Duodenal mucosa (tissue), 2 donors: ENCODE data around the gene UBQLN3.

Experiments
- H3K27ac ChIP-seq: one replicate; pipeline ENCODE4 v1.7.0; 2013; ENCODE audit warnings: low read depth, low read length
- H3K27me3 ChIP-seq, 2 donors: one replicate each; pipeline ENCODE4 v1.7.0; 2013; ENCODE audit warnings: low read length in 2 of 2, control low read depth in 1 of 2; ENCODE audit not compliant: insufficient read depth in 2 of 2, control insufficient read depth in 1 of 2
- H3K36me3 ChIP-seq, 2 donors: one replicate each; pipeline ENCODE4 v1.7.0; 2013; ENCODE audit warnings: low read length in 2 of 2, control low read depth in 1 of 2; ENCODE audit not compliant: insufficient read depth in 2 of 2, control insufficient read depth in 1 of 2
- H3K4me1 ChIP-seq, 2 donors: one replicate each; pipeline ENCODE4 v1.7.0; 2013; ENCODE audit warnings: low read length in 2 of 2, control low read depth in 1 of 2; ENCODE audit not compliant: insufficient read depth in 2 of 2, control insufficient read depth in 1 of 2
- H3K4me3 ChIP-seq, 2 donors: one replicate each; pipeline ENCODE4 v1.7.0; 2013; ENCODE audit warnings: low read length in 2 of 2, low read depth in 1 of 2
- H3K9ac ChIP-seq, 2 donors: one replicate each; pipeline ENCODE4 v1.7.0; 2013; ENCODE audit warnings: low read length in 2 of 2, low read depth in 1 of 2
- H3K9me3 ChIP-seq, 2 donors: one replicate each; pipeline ENCODE4 v1.7.0; 2013; ENCODE audit warnings: low read length in 2 of 2, control low read depth in 1 of 2; ENCODE audit not compliant: control insufficient read depth in 1 of 2

UBQLN3 gene

GRCh38 chr11:5507933-5508305 lies 1.8 kb downstream of the UBQLN3 start:
- Histone ChIP-seq H3K36me3 (no peaks in the 10 kb centered on the region), H3K9ac (no peak overlapping the region), H3K27ac (no peak overlapping the region), H3K9me3 (no peaks in the 10 kb centered on the region), H3K4me1 (no peaks in the 10 kb centered on the region), H3K4me3 (no peak overlapping the region), H3K27me3 (no peaks in the 10 kb centered on the region)

GRCh38 chr11:5507177-5507932 lies 2.4 kb downstream of the UBQLN3 start:
- Histone ChIP-seq H3K27ac (no peak overlapping the region), H3K4me3 (no peak overlapping the region), H3K9ac (no peak overlapping the region), H3K9me3 (no peaks in the 10 kb centered on the region), H3K36me3 (no peaks in the 10 kb centered on the region), H3K27me3 (no peaks in the 10 kb centered on the region), H3K4me1 (no peaks in the 10 kb centered on the region)

DNA sequence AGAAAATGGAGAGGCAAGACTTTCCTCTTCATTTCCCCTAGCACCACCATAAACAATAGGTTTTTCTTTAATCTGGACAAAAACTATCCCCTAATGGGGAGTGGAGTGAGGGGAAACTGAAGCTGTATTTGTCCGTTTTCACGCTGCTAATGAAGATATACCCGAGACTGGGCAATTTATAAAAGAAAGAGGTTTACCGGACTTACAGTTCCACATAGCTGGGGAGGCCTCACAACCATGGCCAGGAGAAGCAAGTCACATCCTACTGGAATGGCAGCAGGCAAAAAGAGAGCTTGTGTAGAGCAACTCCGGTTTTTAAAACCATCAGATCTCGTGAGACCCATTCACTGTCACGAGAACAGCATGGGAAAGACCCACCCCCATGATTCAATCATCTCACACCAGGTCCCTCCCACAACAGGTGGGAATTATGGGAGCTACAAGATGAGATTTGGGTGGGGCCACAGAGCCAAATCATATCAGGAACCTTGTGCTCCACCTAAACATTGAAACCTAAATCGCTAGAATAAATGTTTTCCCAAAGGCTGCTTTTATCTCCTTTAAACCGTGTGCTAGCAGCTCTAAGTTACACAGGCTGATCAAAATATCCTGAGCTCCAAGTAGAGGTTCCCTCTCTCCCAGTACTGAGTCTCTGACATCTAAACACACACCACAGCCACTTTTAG lies 4.3 kb downstream of the UBQLN3 start:
- no peaks in the 10 kb centered on the region for H3K27me3 ChIP-seq
- H3K9me3 ChIP-seq = no peaks in the 10 kb centered on the region
- H3K4me3 ChIP-seq = no peak overlapping the region
- no peaks in the 10 kb centered on the region for H3K36me3 ChIP-seq
- no peaks in the 10 kb centered on the region for H3K4me1 ChIP-seq
- H3K9ac ChIP-seq = no peak overlapping the region
- H3K27ac ChIP-seq = no peak overlapping the region

DNA sequence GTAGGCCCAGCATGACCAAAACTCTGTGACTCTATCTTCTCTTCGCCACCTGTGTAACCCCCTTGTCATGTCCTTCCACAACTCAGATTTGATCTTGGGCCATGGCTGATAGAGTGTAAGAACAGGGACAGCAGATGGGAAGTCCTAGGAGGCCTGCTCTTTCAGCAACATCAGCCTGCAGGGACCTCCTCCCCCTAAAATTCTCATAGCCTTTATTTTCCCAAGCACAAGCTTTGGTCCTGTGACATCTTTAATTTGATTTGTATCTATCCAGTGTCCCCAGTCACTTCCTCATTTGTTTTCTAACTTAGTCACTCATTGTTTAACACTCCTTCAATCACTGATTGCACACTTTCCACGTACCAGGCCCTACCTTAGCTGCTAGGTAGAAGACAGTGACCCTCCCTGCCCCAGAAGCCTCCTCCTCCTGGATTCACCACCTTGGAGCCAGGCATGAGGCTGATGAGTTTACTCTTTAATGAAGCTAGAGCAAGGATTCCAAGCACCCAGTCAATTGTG lies 5.3 kb downstream of the UBQLN3 start:
- Histone ChIP-seq H3K4me3 (no peak overlapping the region), H3K9me3 (no peaks in the 10 kb centered on the region), H3K9ac (no peak overlapping the region)

DNA sequence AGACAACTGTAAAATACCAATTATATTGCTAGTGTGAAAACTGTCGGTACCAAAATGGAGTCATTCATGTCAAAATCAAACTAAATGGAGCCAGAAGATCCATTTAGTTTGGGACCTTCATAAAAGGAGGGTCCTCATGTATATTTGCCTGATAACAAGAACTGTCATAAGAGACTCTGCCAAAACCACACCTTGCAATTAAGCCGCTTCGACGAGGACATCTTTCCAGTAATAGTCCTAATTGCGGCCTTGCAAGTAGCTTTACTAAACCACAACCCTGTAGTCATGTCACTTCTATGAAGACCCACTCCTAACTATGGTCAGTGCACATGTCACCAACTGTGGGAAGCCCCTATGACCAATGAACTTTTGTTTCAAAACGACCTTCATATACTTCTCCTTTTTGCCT lies 9.4 kb downstream of the UBQLN3 start:
- Histone ChIP-seq H3K4me3 (no peak overlapping the region), H3K27me3 (no peaks in the 10 kb centered on the region), H3K27ac (no peak overlapping the region), H3K4me1 (no peaks in the 10 kb centered on the region), H3K36me3 (no peaks in the 10 kb centered on the region), H3K9ac (no peak overlapping the region), H3K9me3 (no peaks in the 10 kb centered on the region)

More for the DNA sequence above, 5.3 kb downstream of the UBQLN3 start:
- Histone ChIP-seq H3K27me3 (no peaks in the 10 kb centered on the region), H3K4me1 (no peaks in the 10 kb centered on the region), H3K36me3 (no peaks in the 10 kb centered on the region), H3K27ac (no peak overlapping the region)

- no peaks in the 10 kb centered on the region for H3K9me3 ChIP-seq
- H3K36me3 ChIP-seq = no peaks in the 10 kb centered on the region
- H3K4me3 ChIP-seq = no peak overlapping the region
- no peaks in the 10 kb centered on the region for H3K4me1 ChIP-seq
- H3K9ac ChIP-seq = no peak overlapping the region
- no peak overlapping the region for H3K27ac ChIP-seq
- H3K27me3 ChIP-seq = no peaks in the 10 kb centered on the region
These were observed 10.1 kb downstream of the UBQLN3 start for GRCh38 chr11:5499671-5500070.

DNA sequence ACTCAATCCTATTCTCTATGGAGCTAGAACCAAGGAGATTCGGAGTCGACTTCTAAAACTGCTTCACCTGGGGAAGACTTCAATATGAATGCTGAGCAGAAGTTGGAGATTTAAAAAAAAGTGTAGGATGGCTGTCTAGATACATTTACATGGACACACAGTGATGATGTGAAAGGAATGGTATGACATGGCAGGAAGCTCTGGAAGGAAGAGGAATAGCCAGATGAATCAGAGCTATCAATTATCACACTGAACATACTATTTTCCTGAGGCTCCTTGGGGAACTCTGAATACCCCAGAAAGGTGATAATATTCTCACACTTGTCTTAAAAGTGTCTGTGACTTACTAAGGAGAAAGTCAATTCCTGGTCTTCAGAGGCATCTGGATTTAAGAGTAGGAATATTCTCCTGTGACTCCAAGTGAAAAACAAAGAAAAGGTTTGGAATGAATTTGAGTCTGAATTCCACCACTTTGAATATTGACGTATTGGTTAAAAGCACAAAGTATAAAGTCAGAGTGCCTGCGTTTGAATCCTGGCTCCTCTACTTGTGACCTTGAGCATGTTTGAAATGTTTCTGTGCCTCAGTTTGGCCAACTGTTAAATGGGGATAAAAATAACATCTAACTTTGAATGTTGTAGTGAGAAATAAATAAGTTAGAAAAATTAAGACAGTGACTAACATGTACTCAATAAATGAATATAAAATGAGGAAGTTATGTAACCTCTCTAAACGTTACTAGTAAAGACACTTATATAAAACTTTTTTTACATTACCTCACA lies 20.0 kb downstream of the UBQLN3 start:
- Histone ChIP-seq H3K9ac (no peak overlapping the region), H3K4me1 (no peaks in the 10 kb centered on the region), H3K4me3 (no peak overlapping the region), H3K9me3 (no peaks in the 10 kb centered on the region), H3K27ac (no peak overlapping the region), H3K36me3 (no peaks in the 10 kb centered on the region), H3K27me3 (no peaks in the 10 kb centered on the region)

GRCh38 chr11:5488798-5489399 lies 20.9 kb downstream of the UBQLN3 start:
- no peak overlapping the region for H3K9ac ChIP-seq
- no peaks in the 10 kb centered on the region for H3K4me1 ChIP-seq
- no peaks in the 10 kb centered on the region for H3K27me3 ChIP-seq
- H3K4me3 ChIP-seq = no peak overlapping the region
- no peak overlapping the region for H3K27ac ChIP-seq
- no peaks in the 10 kb centered on the region for H3K9me3 ChIP-seq
- H3K36me3 ChIP-seq = no peaks in the 10 kb centered on the region

DNA sequence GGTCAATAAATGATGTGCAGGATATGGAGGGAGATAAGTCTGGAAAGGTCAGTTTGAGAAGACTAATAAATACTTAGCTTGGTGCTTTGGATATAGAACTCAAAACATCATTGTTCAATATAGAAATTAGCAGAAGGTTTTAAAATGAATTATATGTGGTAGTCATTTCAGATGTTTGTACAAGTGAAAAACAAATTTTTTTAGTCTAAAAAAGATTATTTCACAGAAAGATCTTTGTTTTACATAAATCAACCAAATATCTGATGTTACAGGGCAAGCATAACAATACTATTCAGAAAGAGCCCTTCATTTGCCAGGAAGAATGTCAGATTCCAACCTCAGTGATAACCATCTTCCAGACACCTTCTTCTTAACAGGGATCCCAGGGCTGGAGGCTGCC lies 21.4 kb downstream of the UBQLN3 start, which contains the start of gene OR52D1:
OR52D1 (plus strand) TSS at position 301 of the 400 bp plus-strand sequence; CDS start at position 323, 22 bp downstream.
- no peaks in the 10 kb centered on the region for H3K9me3 ChIP-seq
- no peak within 1 kb of the TSS for H3K9ac ChIP-seq
- H3K27me3 ChIP-seq = no peaks in the 10 kb centered on the region
- no peak within 1 kb of the TSS for H3K27ac ChIP-seq
- H3K36me3 ChIP-seq = no peaks in the 10 kb centered on the region
- H3K4me3 ChIP-seq = no peak within 1 kb of the TSS
- no peaks in the 10 kb centered on the region for H3K4me1 ChIP-seq
